GM10266 (cell line): ENCODE data around the gene GPR137C.

Experiments
- DNase-seq: peaks from one replicate; pipeline ENCODE4 v3.0.0; 2012; ENCODE audit errors: extremely low spot score
- CTCF ChIP-seq: IDR thresholded peaks from 2 replicates; pipeline ENCODE4 v1.5.1; 2012; ENCODE audit warnings: mild to moderate bottlenecking, low read depth; ENCODE audit not compliant: control insufficient read depth, insufficient read depth; ENCODE audit errors: missing control alignments

GPR137C gene

DNA sequence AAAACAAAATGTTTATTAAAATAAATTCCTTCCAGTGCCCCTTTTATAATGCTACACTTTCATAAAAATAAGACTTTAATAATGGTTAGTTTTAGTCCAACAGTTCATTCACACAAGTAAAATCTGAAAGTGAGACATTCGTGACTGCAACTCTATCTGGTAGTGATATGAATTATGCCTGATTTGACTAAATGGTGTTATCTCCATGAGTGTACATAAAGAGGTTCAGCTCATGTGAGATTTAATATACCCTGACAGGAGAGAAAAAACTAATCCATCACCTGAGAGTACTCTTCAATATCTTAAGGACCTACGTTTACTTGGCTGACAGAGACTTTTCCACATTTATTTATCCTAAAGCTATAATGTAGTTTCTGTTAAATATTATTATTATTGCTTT is 108.7 kb downstream of the GPR137C start:
- DNase-seq = no peak
- no peak for TF ChIP-seq CTCF

GRCh38 chr14:52663850-52664249 is 111.2 kb downstream of the GPR137C start:
- no peak for DNase-seq
- TF ChIP-seq CTCF = no peak

- no peak for TF ChIP-seq CTCF
- no peak for DNase-seq
These were observed 126.0 kb downstream of the GPR137C start for GRCh38 chr14:52678591-52678990.

GRCh38 chr14:52683985-52684520 is 131.4 kb downstream of the GPR137C start:
- no peak for DNase-seq
- no peak for TF ChIP-seq CTCF

GRCh38 chr14:52686176-52686575 is 133.5 kb downstream of the GPR137C start:
- no peak for DNase-seq
- no peak for TF ChIP-seq CTCF
